ENCODE data around the gene RNF32.

The RNF32 gene

GRCh38 chr7:156606691-156607331 is 33.8 kb upstream of the RNF32 start:
- DNase-seq: no peak
- Histone ChIP-seq H3K4me3 (no peak overlapping the region), H3K27ac (no peak overlapping the region), H3K4me1 (peaks cover 0 to 11% (median 5%) of the 10 kb centered on the region in 4 donors), H3K9me3 (no peaks in the 10 kb centered on the region), H3K27me3 (peaks cover 0 to 31% of the 10 kb centered on the region in 2 donors), H3K36me3 (no peaks in the 10 kb centered on the region)
- TF ChIP-seq CTCF (IDR thresholded peaks at IDR 0.05): no peak
- intact Hi-C loops (cut with DNase I; ENCODE audit: low total_unique reads): no loop called here

- TF ChIP-seq CTCF (IDR thresholded peaks at IDR 0.05): no peak
- Histone ChIP-seq H3K27ac (no peak overlapping the region), H3K4me1 (peaks cover 0 to 11% (median 5%) of the 10 kb centered on the region in 4 donors), H3K27me3 (peaks cover 0 to 31% of the 10 kb centered on the region in 2 donors), H3K9me3 (no peaks in the 10 kb centered on the region), H3K4me3 (peak overlapping the region; percentile 24 to 36), H3K36me3 (no peaks in the 10 kb centered on the region)
- no peak for DNase-seq
- intact Hi-C loops (cut with DNase I; ENCODE audit: low total_unique reads): no loop called here
These were observed 33.0 kb upstream of the RNF32 start for GRCh38 chr7:156607332-156608172.

- H3K27me3 ChIP-seq: peaks cover 0 to 31% of the 10 kb centered on the region in 2 donors
- H3K4me1 ChIP-seq: peaks cover 0 to 11% (median 5%) of the 10 kb centered on the region in 4 donors
- no peak for TF ChIP-seq CTCF (IDR thresholded peaks at IDR 0.05)
- intact Hi-C loops (cut with DNase I; ENCODE audit: low total_unique reads): no loop called here
- no peak for DNase-seq
- peak overlapping the region; percentile 24 to 36 for H3K4me3 ChIP-seq
- no peaks in the 10 kb centered on the region for H3K36me3 ChIP-seq
- no peaks in the 10 kb centered on the region for H3K9me3 ChIP-seq
- no peak overlapping the region for H3K27ac ChIP-seq
These were observed 32.4 kb upstream of the RNF32 start for GRCh38 chr7:156608173-156608478.

GRCh38 chr7:156609010-156609877 is 31.3 kb upstream of the RNF32 start:
- TF ChIP-seq CTCF (IDR thresholded peaks at IDR 0.05): no peak
- Histone ChIP-seq H3K27ac (no peak overlapping the region), H3K36me3 (no peaks in the 10 kb centered on the region), H3K9me3 (no peaks in the 10 kb centered on the region), H3K4me1 (peaks cover 0 to 11% (median 5%) of the 10 kb centered on the region in 4 donors), H3K4me3 (no peak overlapping the region), H3K27me3 (peaks cover 0 to 33% of the 10 kb centered on the region in 2 donors)
- no peak for DNase-seq
- intact Hi-C loops (cut with DNase I; ENCODE audit: low total_unique reads): no loop called here

GRCh38 chr7:156610130-156610529 is 30.4 kb upstream of the RNF32 start:
- TF ChIP-seq CTCF (IDR thresholded peaks at IDR 0.05): no peak
- DNase-seq: no peak
- no peaks in the 10 kb centered on the region for H3K9me3 ChIP-seq
- H3K27me3 ChIP-seq: peaks cover 0 to 33% of the 10 kb centered on the region in 2 donors
- no peak overlapping the region for H3K27ac ChIP-seq
- peaks cover 0 to 11% (median 5%) of the 10 kb centered on the region in 4 donors for H3K4me1 ChIP-seq
- H3K4me3 ChIP-seq: no peak overlapping the region
- intact Hi-C loops (cut with DNase I; ENCODE audit: low total_unique reads): no loop called here
- H3K36me3 ChIP-seq: no peaks in the 10 kb centered on the region
